ENCODE measurements around the gene HUNK. TPM values are rescaled to one million over a fixed set of nuclear protein-coding genes. Genes with fewer than 3 reads are reported as not detected.

HUNK gene
- total and polyA plus RNA-seq, 2 of the 8 experiments (the other 6 are each of a cell fraction or from before 2014, with no cell fraction given): 1.9 to 10.2 TPM

- H3K23me2 ChIP-seq (ENCODE audit: low read depth, low read length): no peaks in the 10 kb centered on the region; the same call in 1 of the 2 replicates
- no peak overlapping the region for H3K4me3 ChIP-seq (ENCODE audit: extremely low read depth in 1 of 4, insufficient read depth in 2 of 4, low read depth in 3 of 4, low read length in 4 of 4)
- no peaks in the 10 kb centered on the region for H4K20me1 ChIP-seq (replicated peaks in 1 of 2; ENCODE audit: control insufficient read depth in 1 of 2, insufficient read depth in 2 of 2, low read length in 2 of 2)
- H4K5ac ChIP-seq (ENCODE audit: insufficient read length, low read depth, low read length): no peak overlapping the region
- H3K36me3 ChIP-seq (ENCODE audit: control insufficient read depth in 2 of 4, insufficient read depth in 4 of 4, low read length in 3 of 4): 0 out of 8 replicates have a peak, but pooled peaks cover 0 to 2% (median 0%) of the 10 kb centered on the region in 4 experiments
- H3K9ac ChIP-seq (replicated peaks in 1 of 4; ENCODE audit: extremely low read depth in 1 of 4, low read depth in 3 of 4, low read length in 3 of 4): no peak overlapping the region
- FAIRE-seq: no peak
- no peaks in the 10 kb centered on the region for H3K79me1 ChIP-seq (ENCODE audit: low read depth, low read length)
- H3K9me3 ChIP-seq (ENCODE audit: insufficient read depth in 2 of 2, low read depth in 1 of 2, low read length in 1 of 2): no peaks in the 10 kb centered on the region
- TF ChIP-seq FOSL1 (IDR thresholded peaks at IDR 0.05; ENCODE audit: insufficient read depth, low read depth, low read length): no peak
- TF ChIP-seq CBX5 (IDR thresholded peaks at IDR 0.05; ENCODE audit: low read depth, low read length): no peak
- TF ChIP-seq RAD21 (IDR thresholded peaks at IDR 0.05 in 1 of 2, conservative IDR thresholded peaks at IDR 0.05 in 1 of 2; ENCODE audit: low read depth in 2 of 2, low read length in 2 of 2): no peak
- TF ChIP-seq GTF2F1 (IDR thresholded peaks at IDR 0.05; ENCODE audit: borderline replicate concordance, low read depth, low read length): no peak
- TF ChIP-seq CHD2 (IDR thresholded peaks at IDR 0.05; ENCODE audit: low read length): no peak
- TF ChIP-seq CBX8 (IDR thresholded peaks at IDR 0.05; ENCODE audit: borderline replicate concordance, low read depth, low read length): no peak
- no peak for TF ChIP-seq POU5F1 (IDR thresholded peaks at IDR 0.05; ENCODE audit: low read depth, low read length)
- no peak for TF ChIP-seq CEBPB (IDR thresholded peaks at IDR 0.05; ENCODE audit: low read depth, low read length)
- no peak overlapping the region for H4K91ac ChIP-seq (replicated peaks; ENCODE audit: insufficient read length, low read length)
- H3K79me2 ChIP-seq (ENCODE audit: control insufficient read depth in 1 of 2, insufficient read depth in 2 of 2, low read length in 2 of 2): no peaks in the 10 kb centered on the region
- no peak overlapping the region for H2BK15ac ChIP-seq (ENCODE audit: low read length)
- H2BK12ac ChIP-seq (ENCODE audit: low read depth, low read length): no peak overlapping the region
- H2BK20ac ChIP-seq (ENCODE audit: low read length): no peak overlapping the region
- H3K56ac ChIP-seq (replicated peaks; ENCODE audit: insufficient read length, low read depth, low read length): no peak overlapping the region
- no peak overlapping the region for H2AK5ac ChIP-seq (ENCODE audit: low read depth, low read length)
- H3K18ac ChIP-seq (ENCODE audit: extremely low read depth, low read length): no peak overlapping the region
- H3K27me3 ChIP-seq (replicated peaks in 1 of 4; ENCODE audit: control insufficient read depth in 3 of 4, extremely low read depth in 1 of 4, insufficient read depth in 3 of 4, low read length in 3 of 4): no peaks in the 10 kb centered on the region
- DNase-seq (ENCODE audit: low read depth in 1 of 2, low spot score in 2 of 2): no peak
- H3K4me1 ChIP-seq (replicated peaks in 1 of 4; ENCODE audit: control insufficient read depth in 3 of 4, insufficient read depth in 4 of 4, low read length in 3 of 4): no peaks in the 10 kb centered on the region
- H4K8ac ChIP-seq (ENCODE audit: extremely low read depth, insufficient read depth, low read length): no peak overlapping the region
- H2BK120ac ChIP-seq (replicated peaks; ENCODE audit: low read depth, low read length): no peak overlapping the region
- H3K23ac ChIP-seq (ENCODE audit: insufficient read length): no peak overlapping the region
- no peak overlapping the region for H2BK5ac ChIP-seq (ENCODE audit: low read depth, low read length)
- H3K4ac ChIP-seq (replicated peaks; ENCODE audit: insufficient read length, low read depth, low read length): no peak overlapping the region
- H3K27ac ChIP-seq (ENCODE audit: low read depth, low read length): no peak overlapping the region
- H3K4me2 ChIP-seq (ENCODE audit: insufficient read depth in 1 of 2, low read depth in 2 of 2, low read length in 2 of 2): no peak overlapping the region
- no peak overlapping the region for H2AFZ ChIP-seq (ENCODE audit: low read length)
- WGBS, 2 experiments (ENCODE audit: extremely low coverage in 1 of 2, insufficient coverage in 1 of 2, insufficient read length in 1 of 2, insufficient replicate concordance in 2 of 2, low coverage in 1 of 2, low lambda C conversion rate in 2 of 2, missing lambda C conversion rate in 1 of 2): 94% methylated on average over 3 of the region's 4 CpGs; no CpG with 5 or more reads in 1 of the 2 experiments
- ChIA-PET POLR2A (ENCODE audit: partially characterized antibody) (no interaction called here), CTCF (ENCODE audit: partially characterized antibody) (interaction anchor here (1.1 kb wide), 1 partner anchor 35 kb away, joined by 4 read pairs; no protein-coding TSS in a partner anchor)
- no peak overlapping the region for H3K14ac ChIP-seq (ENCODE audit: insufficient read length)
Observed at GRCh38 chr21:31830701-31831100, 42.1 kb upstream of the HUNK start.
